Endothelial cell of umbilical vein (primary cell): Measurements from ENCODE around the gene KRT78. TPM values are rescaled to one million over a fixed set of nuclear protein-coding genes. Genes with fewer than 3 reads are reported as not detected.

ENCODE experiments used
- BruUV-seq: library from RNA; stranded (reverse); fragments of 400-500 nt; replicated peaks from 2 replicates; lab custom pipeline; 2021; lab: Mats Ljungman, UMichigan
- CTCF ChIA-PET: fragments of 300-600, 350-600 bp; sonication (Branson Sonifier 250); formaldehyde crosslinking; loops from one replicate; lab custom pipeline; 2021; ENCODE audit warnings: antibody characterized with exemption, inconsistent platforms; lab: Charles Lee
- POLR2A ChIA-PET: fragments of 300-600, 350-600 bp; sonication (Branson Sonifier 250); formaldehyde crosslinking; loops from one replicate; lab custom pipeline; 2021; ENCODE audit warnings: antibody characterized with exemption, inconsistent platforms; lab: Charles Lee
- DNase-seq: peaks from one replicate; pipeline ENCODE4 v3.0.0-alpha.2; 2011; ENCODE audit warnings: low read depth, low spot score
- FAIRE-seq: peaks from 2 replicates; lab custom pipeline; 2011; peaks lifted over from hg19 to GRCh38; lab: Jason Lieb, UNC
- H2AFZ ChIP-seq: 2 replicates; pipeline ENCODE4 v1.6.0; 2012; ENCODE audit warnings: low read depth, low read length, control low read depth, inconsistent platforms
- H3K27ac ChIP-seq: 2 replicates; pipeline ENCODE4 v1.5.1; 2011; ENCODE audit warnings: low read depth, mild to moderate bottlenecking, control low read depth, low read length, moderate library complexity; ENCODE audit not compliant: insufficient read depth
- H3K27me3 ChIP-seq, 2 experiments: 2 replicates each; pipeline versions ENCODE4 v1.6.0 to v1.6.1; 2011; ENCODE audit warnings: low read length in 2 of 2, mixed read lengths in 1 of 2; ENCODE audit not compliant: control insufficient read depth in 2 of 2, insufficient read depth in 2 of 2
- H3K36me3 ChIP-seq, 2 experiments: 2 replicates in 1 of 2; 3 replicates in 1 of 2; pipeline ENCODE4 v1.5.1; 2011; ENCODE audit warnings: low read length in 2 of 2, mild to moderate bottlenecking in 1 of 2, moderate library complexity in 1 of 2; ENCODE audit not compliant: control insufficient read depth in 2 of 2, insufficient read depth in 2 of 2; ENCODE audit errors: extremely low read depth in 1 of 2
- H3K4me1 ChIP-seq: 3 replicates; pipeline ENCODE4 v1.5.1; 2011; ENCODE audit warnings: mild to moderate bottlenecking, low read length; ENCODE audit not compliant: control insufficient read depth, insufficient read depth; ENCODE audit errors: extremely low read depth
- H3K4me2 ChIP-seq: 2 replicates; pipeline ENCODE4 v1.6.1; 2011; ENCODE audit warnings: low read length, control low read depth, mixed read lengths; ENCODE audit not compliant: insufficient read depth
- H3K4me3 ChIP-seq, 3 experiments: fragments of 200-600 bp in 1 of 3; sonication (generic), shearing (Covaris generic) in 1 of 3; replicated peaks in 1 of 3; 2 replicates each; pipeline ENCODE4 v1.5.1; 2011 to 2016; ENCODE audit warnings: control low read depth in 3 of 3, low read length in 3 of 3, mild to moderate bottlenecking in 2 of 3, inconsistent platforms in 1 of 3, low read depth in 1 of 3, moderate library complexity in 1 of 3; ENCODE audit not compliant: insufficient read depth in 1 of 3
- H3K79me2 ChIP-seq: 2 replicates; pipeline ENCODE4 v1.6.0; 2012; ENCODE audit warnings: low read length, inconsistent platforms; ENCODE audit not compliant: control insufficient read depth, insufficient read depth
- H3K9ac ChIP-seq: replicated peaks from 2 replicates; pipeline ENCODE3; 2011; ENCODE audit warnings: low read length, control low read depth; ENCODE audit not compliant: insufficient read depth; ENCODE audit errors: extremely low read depth
- H3K9me1 ChIP-seq: replicated peaks from 3 replicates; pipeline ENCODE4 v1.6.0; 2011; ENCODE audit warnings: mild to moderate bottlenecking, low read length; ENCODE audit not compliant: control insufficient read depth, insufficient read depth; ENCODE audit errors: extremely low read depth
- H3K9me3 ChIP-seq: replicated peaks from 2 replicates; pipeline ENCODE4 v1.5.1; 2012; ENCODE audit warnings: low read length, inconsistent platforms; ENCODE audit not compliant: control insufficient read depth, insufficient read depth
- H4K20me1 ChIP-seq: replicated peaks from 2 replicates; pipeline ENCODE3; 2011; ENCODE audit warnings: mild to moderate bottlenecking, low read length; ENCODE audit not compliant: control insufficient read depth, insufficient read depth; ENCODE audit errors: extremely low read depth
- CTCF ChIP-seq, 2 donors: IDR thresholded peaks; 1 replicate in 1 of 2; 2 replicates in 1 of 2; pipeline ENCODE4 v1.5.1; 2011; ENCODE audit warnings: low read length in 2 of 2, mild to moderate bottlenecking in 2 of 2, moderate library complexity in 2 of 2, control low read depth in 1 of 2, inconsistent platforms in 1 of 2, low read depth in 1 of 2; ENCODE audit not compliant: insufficient read depth in 1 of 2; ENCODE audit errors: extremely low read depth in 1 of 2
- EZH2 ChIP-seq: IDR thresholded peaks from 2 replicates; pipeline ENCODE4 v1.6.1; 2012; ENCODE audit warnings: borderline replicate concordance, low read depth, mild to moderate bottlenecking, moderate library complexity, low read length, inconsistent platforms; ENCODE audit not compliant: severe bottlenecking
- FOS ChIP-seq: IDR thresholded peaks from 2 replicates; pipeline ENCODE4 v1.6.1; 2011; ENCODE audit warnings: mild to moderate bottlenecking, low read length, moderate library complexity, borderline replicate concordance; ENCODE audit not compliant: insufficient read depth
- GATA2 ChIP-seq: IDR thresholded peaks from 2 replicates; pipeline ENCODE4 v1.7.0; 2011; ENCODE audit warnings: low read depth, mild to moderate bottlenecking, moderate library complexity, mixed read lengths, low read length; ENCODE audit not compliant: insufficient read length, insufficient read depth
- JUN ChIP-seq: IDR thresholded peaks from 2 replicates; pipeline ENCODE4 v1.6.1; 2011; ENCODE audit warnings: borderline replicate concordance, low read depth; ENCODE audit not compliant: insufficient read length, insufficient read depth
- MAX ChIP-seq: IDR thresholded peaks from 2 replicates; pipeline ENCODE4 v1.6.1; 2011; ENCODE audit not compliant: insufficient read depth, insufficient read length
- MYC ChIP-seq: IDR thresholded peaks from one replicate; pipeline ENCODE4 v1.6.1; 2011; ENCODE audit warnings: mild to moderate bottlenecking, low read depth, low read length
- POLR2A ChIP-seq: IDR thresholded peaks from 2 replicates; pipeline ENCODE4 v1.6.1; 2012; ENCODE audit warnings: low read depth, mild to moderate bottlenecking, control low read depth, low read length
- POLR2AphosphoS5 ChIP-seq: IDR thresholded peaks from 2 replicates; pipeline ENCODE4 v1.6.1; 2012; ENCODE audit warnings: low read depth, mild to moderate bottlenecking, control low read depth, low read length, moderate library complexity; ENCODE audit not compliant: insufficient read depth
- dilution Hi-C: fragments of 300-500 bp; cut with MboI; formaldehyde crosslinking; loops from one replicate; pipeline ENCODE4 v1.15.0; 2019; ENCODE audit warnings: low sequenced_read_pairs; ENCODE audit not compliant: extremely low pct_ligation_motif_present
- intact Hi-C: fragments of 100-400 bp; cut with micrococcal nuclease; formaldehyde crosslinking; loops from one replicate; pipeline ENCODE4 v1.10.0; 2022
- polyA plus RNA-seq, 4 experiments: library from polyadenylated mRNA; depleted of rRNA in 3 of 4; stranded (reverse) in 3 of 4; unstranded in 1 of 4; fragments of >200 nt; gene quantifications; 2 replicates each; pipeline versions ENCODE4 v1.2.1 to v1.2.3, GENCODE V29; 2011 to 2012; ENCODE audit warnings: missing spikeins in 1 of 4
- total RNA-seq: library from RNA; stranded (reverse); gene quantifications from 2 replicates; pipeline ENCODE4 v1.2.3, GENCODE V29; 2021

Gene KRT78
- total and polyA plus RNA-seq, 2 donors (not counting 3 experiments of a cell fraction or from before 2014, with no cell fraction given), result not detected

- POLR2A ChIA-PET, result interaction anchor here (0.7 kb wide), 1 partner anchor 9 kb away, joined by 4 read pairs; no protein-coding TSS in a partner anchor
These were observed 12.7 kb upstream of the KRT78 start for GRCh38 chr12:52861511-52861910.

More at GRCh38 chr12:52861511-52861910, 12.7 kb upstream of the KRT78 start:
- Histone ChIP-seq H3K27me3 (peaks cover 0 to 3% of the 10 kb centered on the region in 2 experiments), H3K9me3 (no peaks in the 10 kb centered on the region), H2AFZ (no peak overlapping the region), H3K4me3 (no peak overlapping the region), H4K20me1 (no peaks in the 10 kb centered on the region), H3K4me2 (no peak overlapping the region), H3K9me1 (no peaks in the 10 kb centered on the region), H3K9ac (no peak overlapping the region), H3K27ac (no peak overlapping the region), H3K79me2 (no peaks in the 10 kb centered on the region), H3K36me3 (no peaks in the 10 kb centered on the region), H3K4me1 (no peaks in the 10 kb centered on the region)
- CTCF ChIA-PET, result interaction anchor here (1.0 to 1.4 kb wide), 3 partner anchors 9 to 278 kb away, joined by 3 to 5 read pairs (median 5); no protein-coding TSS in a partner anchor
- dilution Hi-C loops (no loop called here), intact Hi-C loops (loop anchor here (10.0 kb wide), 1 partner anchor 167 kb away; no protein-coding TSS in a partner anchor)
- no TSS peak for BruUV-seq
- no peak for FAIRE-seq
- no peak for DNase-seq
- TF ChIP-seq POLR2A, result no peak
- TF ChIP-seq EZH2, result no peak
- no peak for TF ChIP-seq JUN
- TF ChIP-seq GATA2, result no peak
- TF ChIP-seq POLR2AphosphoS5, result no peak
- TF ChIP-seq CTCF (IDR thresholded peaks at IDR 0.05; ENCODE audit: extremely low read depth in 1 of 2, insufficient read depth in 1 of 2, low read depth in 1 of 2, low read length in 2 of 2), result no peak
- no peak for TF ChIP-seq FOS
- no peak for TF ChIP-seq MYC
- TF ChIP-seq MAX, result no peak
